ENCODE measurements around the gene LPO.
A peak's percentile ranks its signal among the peaks of the same experiment; 100 is the strongest.

LPO gene

GRCh38 chr17:58306131-58306951, 68.0 kb downstream of the LPO start:
- Histone ChIP-seq H3K4me2 (ENCODE audit: insufficient read depth, low read length) (no peak overlapping the region), H2AFZ (ENCODE audit: low read depth, low read length) (no peak overlapping the region)
- DNase-seq = peak; percentile 3

DNA sequence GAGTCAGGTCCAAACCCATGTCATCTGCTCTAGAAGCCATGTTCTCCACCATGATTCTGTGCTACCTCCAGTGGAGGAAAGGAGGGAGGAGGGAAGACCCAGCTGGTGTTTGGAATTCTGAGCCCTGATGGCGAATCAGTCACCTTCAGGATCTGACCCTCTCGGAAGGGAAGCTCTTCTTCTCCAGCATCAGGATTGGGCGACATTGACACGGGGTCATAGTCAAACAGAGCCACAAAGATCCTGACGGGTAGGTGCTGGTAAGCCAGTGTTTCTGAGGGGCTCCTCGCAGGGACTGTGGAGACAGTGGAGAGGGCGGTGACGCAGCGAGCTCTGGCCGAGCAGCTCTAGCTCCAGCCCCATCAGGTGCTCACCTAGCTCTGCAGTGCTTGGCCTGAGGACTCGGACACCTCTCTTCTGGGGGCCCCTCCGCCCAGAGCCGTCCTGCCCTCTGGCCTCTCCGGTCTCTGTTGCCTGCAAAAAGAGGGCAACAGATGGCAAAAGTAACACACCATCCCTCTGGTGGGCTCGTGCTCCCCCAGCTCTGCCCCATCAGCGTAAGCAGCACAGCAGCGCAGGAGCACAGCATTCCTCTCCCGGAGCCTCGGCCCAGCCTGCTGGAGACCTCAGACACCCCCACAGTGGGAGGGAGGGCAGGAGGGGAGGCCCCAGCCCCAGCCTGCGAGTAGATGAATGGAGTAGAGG, 69.2 kb downstream of the LPO start:
- H3K4me1 ChIP-seq (ENCODE audit: insufficient read depth, low read length) = no peaks in the 10 kb centered on the region
- DNase-seq = no peak

More at GRCh38 chr17:58306131-58306951, 68.0 kb downstream of the LPO start:
- Histone ChIP-seq H4K20me1 (ENCODE audit: insufficient read depth, low read length) (peaks cover 6% of the 10 kb centered on the region; the same call in 1 of the 2 replicates), H3K27me3 (ENCODE audit: insufficient read depth, low read length, poor library complexity) (no peaks in the 10 kb centered on the region), H3K9me3 (ENCODE audit: insufficient read depth, low read length, severe bottlenecking) (no peaks in the 10 kb centered on the region), H3K4me3 (ENCODE audit: low read depth in 1 of 2, low read length in 2 of 2) (no peak overlapping the region), H3K9ac (ENCODE audit: low read depth, low read length) (no peak overlapping the region), H3K4me1 (ENCODE audit: insufficient read depth, low read length) (no peaks in the 10 kb centered on the region), H3K27ac (ENCODE audit: low read length) (no peak overlapping the region), H3K36me3 (ENCODE audit: insufficient read depth, low read length) (peaks cover 9% of the 10 kb centered on the region; the same call in 1 of the 2 replicates), H3K79me2 (ENCODE audit: insufficient read depth, low read length) (no peaks in the 10 kb centered on the region)
- TF ChIP-seq, protein P1, sequence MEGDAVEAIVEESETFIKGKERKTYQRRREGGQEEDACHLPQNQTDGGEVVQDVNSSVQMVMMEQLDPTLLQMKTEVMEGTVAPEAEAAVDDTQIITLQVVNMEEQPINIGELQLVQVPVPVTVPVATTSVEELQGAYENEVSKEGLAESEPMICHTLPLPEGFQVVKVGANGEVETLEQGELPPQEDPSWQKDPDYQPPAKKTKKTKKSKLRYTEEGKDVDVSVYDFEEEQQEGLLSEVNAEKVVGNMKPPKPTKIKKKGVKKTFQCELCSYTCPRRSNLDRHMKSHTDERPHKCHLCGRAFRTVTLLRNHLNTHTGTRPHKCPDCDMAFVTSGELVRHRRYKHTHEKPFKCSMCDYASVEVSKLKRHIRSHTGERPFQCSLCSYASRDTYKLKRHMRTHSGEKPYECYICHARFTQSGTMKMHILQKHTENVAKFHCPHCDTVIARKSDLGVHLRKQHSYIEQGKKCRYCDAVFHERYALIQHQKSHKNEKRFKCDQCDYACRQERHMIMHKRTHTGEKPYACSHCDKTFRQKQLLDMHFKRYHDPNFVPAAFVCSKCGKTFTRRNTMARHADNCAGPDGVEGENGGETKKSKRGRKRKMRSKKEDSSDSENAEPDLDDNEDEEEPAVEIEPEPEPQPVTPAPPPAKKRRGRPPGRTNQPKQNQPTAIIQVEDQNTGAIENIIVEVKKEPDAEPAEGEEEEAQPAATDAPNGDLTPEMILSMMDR (IDR thresholded peaks at IDR 0.05; ENCODE audit: borderline replicate concordance, extremely low read depth, low read length, poor library complexity, severe bottlenecking) = no peak
- TF ChIP-seq EZH2 (IDR thresholded peaks at IDR 0.05; ENCODE audit: borderline replicate concordance, low read depth, low read length, severe bottlenecking) = no peak
- ATAC-seq (ENCODE audit: insufficient read depth, low read depth) = no peak

GRCh38 chr17:58308173-58308984, 70.0 kb downstream of the LPO start:
- Histone ChIP-seq H3K27me3 (ENCODE audit: insufficient read depth, low read length, poor library complexity) (no peaks in the 10 kb centered on the region), H3K9ac (ENCODE audit: low read depth, low read length) (no peak overlapping the region), H3K79me2 (ENCODE audit: insufficient read depth, low read length) (no peaks in the 10 kb centered on the region), H3K4me1 (ENCODE audit: insufficient read depth, low read length) (no peaks in the 10 kb centered on the region), H2AFZ (ENCODE audit: low read depth, low read length) (no peak overlapping the region), H3K4me3 (ENCODE audit: low read depth in 1 of 2, low read length in 2 of 2) (no peak overlapping the region), H3K4me2 (ENCODE audit: insufficient read depth, low read length) (no peak overlapping the region), H3K9me3 (ENCODE audit: insufficient read depth, low read length, severe bottlenecking) (no peaks in the 10 kb centered on the region), H4K20me1 (ENCODE audit: insufficient read depth, low read length) (peaks cover 6% of the 10 kb centered on the region; the same call in 1 of the 2 replicates), H3K36me3 (ENCODE audit: insufficient read depth, low read length) (peaks cover 9% of the 10 kb centered on the region; the same call in 1 of the 2 replicates), H3K27ac (ENCODE audit: low read length) (no peak overlapping the region)
- TF ChIP-seq, protein P1 (IDR thresholded peaks at IDR 0.05; ENCODE audit: borderline replicate concordance, extremely low read depth, low read length, poor library complexity, severe bottlenecking) = peak; percentile 51
- TF ChIP-seq EZH2 (IDR thresholded peaks at IDR 0.05; ENCODE audit: borderline replicate concordance, low read depth, low read length, severe bottlenecking) = no peak
- DNase-seq = peak; percentile 20
- peak; percentile 25; the same call in 1 of the 3 replicates for ATAC-seq (ENCODE audit: insufficient read depth, low read depth)

More for the DNA sequence above, 69.2 kb downstream of the LPO start:
- H3K79me2 ChIP-seq (ENCODE audit: insufficient read depth, low read length) = no peaks in the 10 kb centered on the region
- H3K4me3 ChIP-seq (ENCODE audit: low read depth in 1 of 2, low read length in 2 of 2) = no peak overlapping the region
- no peak overlapping the region for H3K9ac ChIP-seq (ENCODE audit: low read depth, low read length)
- H3K36me3 ChIP-seq (ENCODE audit: insufficient read depth, low read length) = peaks cover 9% of the 10 kb centered on the region; the same call in 1 of the 2 replicates
- no peak overlapping the region for H2AFZ ChIP-seq (ENCODE audit: low read depth, low read length)
- peaks cover 6% of the 10 kb centered on the region; the same call in 1 of the 2 replicates for H4K20me1 ChIP-seq (ENCODE audit: insufficient read depth, low read length)
- no peak overlapping the region for H3K4me2 ChIP-seq (ENCODE audit: insufficient read depth, low read length)
- no peaks in the 10 kb centered on the region for H3K9me3 ChIP-seq (ENCODE audit: insufficient read depth, low read length, severe bottlenecking)
- no peaks in the 10 kb centered on the region for H3K27me3 ChIP-seq (ENCODE audit: insufficient read depth, low read length, poor library complexity)
- no peak overlapping the region for H3K27ac ChIP-seq (ENCODE audit: low read length)
- ATAC-seq (ENCODE audit: insufficient read depth, low read depth) = no peak
- no peak for TF ChIP-seq EZH2 (IDR thresholded peaks at IDR 0.05; ENCODE audit: borderline replicate concordance, low read depth, low read length, severe bottlenecking)
- TF ChIP-seq, protein P1 (IDR thresholded peaks at IDR 0.05; ENCODE audit: borderline replicate concordance, extremely low read depth, low read length, poor library complexity, severe bottlenecking) = no peak
